Spleen (tissue), 7 donors: ENCODE results near the gene MICAL3.

ENCODE experiments used
- POLR2A ChIP-seq, 3 donors: fragments of 450-650 bp; IDR thresholded peaks; one replicate each; pipeline ENCODE4 v1.5.1; 2017; ENCODE audit warnings: antibody characterized with exemption in 3 of 3, mild to moderate bottlenecking in 1 of 3
- POLR2AphosphoS5 ChIP-seq, 3 donors: sonication (generic); formaldehyde crosslinking; IDR thresholded peaks; one replicate each; pipeline ENCODE4 v1.5.1; 2017; ENCODE audit warnings: antibody characterized with exemption in 3 of 3
- TF ChIP-seq, protein P1 (sequence below), 11 experiments: fragments of 200-600 bp in 7 of 11; fragments of 450-650 bp in 4 of 11; sonication (generic) in 4 of 11; IDR thresholded peaks in 8 of 11; conservative IDR thresholded peaks in 3 of 11; 1 replicate in 7 of 11; 2 replicates in 4 of 11; pipeline versions ENCODE4 v1.4.0 to v1.8.0; 2016 to 2021; ENCODE audit warnings: antibody characterized with exemption in 11 of 11, inconsistent platforms in 4 of 11, mild to moderate bottlenecking in 1 of 11
- donor health status: DM: no; HTN: no; CAD: no; lungs with moderate emphysema.
- donor health status: DM: no; HTN: no; CAD: no.
- donor health status: DM: no; HTN: no; CAD: no.

GRCh38 chr22:17990942-17991341 is 33.4 kb downstream of the MICAL3 start:
- TF ChIP-seq, protein P1, sequence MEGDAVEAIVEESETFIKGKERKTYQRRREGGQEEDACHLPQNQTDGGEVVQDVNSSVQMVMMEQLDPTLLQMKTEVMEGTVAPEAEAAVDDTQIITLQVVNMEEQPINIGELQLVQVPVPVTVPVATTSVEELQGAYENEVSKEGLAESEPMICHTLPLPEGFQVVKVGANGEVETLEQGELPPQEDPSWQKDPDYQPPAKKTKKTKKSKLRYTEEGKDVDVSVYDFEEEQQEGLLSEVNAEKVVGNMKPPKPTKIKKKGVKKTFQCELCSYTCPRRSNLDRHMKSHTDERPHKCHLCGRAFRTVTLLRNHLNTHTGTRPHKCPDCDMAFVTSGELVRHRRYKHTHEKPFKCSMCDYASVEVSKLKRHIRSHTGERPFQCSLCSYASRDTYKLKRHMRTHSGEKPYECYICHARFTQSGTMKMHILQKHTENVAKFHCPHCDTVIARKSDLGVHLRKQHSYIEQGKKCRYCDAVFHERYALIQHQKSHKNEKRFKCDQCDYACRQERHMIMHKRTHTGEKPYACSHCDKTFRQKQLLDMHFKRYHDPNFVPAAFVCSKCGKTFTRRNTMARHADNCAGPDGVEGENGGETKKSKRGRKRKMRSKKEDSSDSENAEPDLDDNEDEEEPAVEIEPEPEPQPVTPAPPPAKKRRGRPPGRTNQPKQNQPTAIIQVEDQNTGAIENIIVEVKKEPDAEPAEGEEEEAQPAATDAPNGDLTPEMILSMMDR (IDR thresholded peaks at IDR 0.05 in 8 of 11, conservative IDR thresholded peaks at IDR 0.05 in 3 of 11): no peak
- TF ChIP-seq POLR2A (IDR thresholded peaks at IDR 0.05) (no peak), POLR2AphosphoS5 (IDR thresholded peaks at IDR 0.05) (no peak)
